BE2C (cell line): ENCODE data around the gene LSM12.
"Not testable (repeated sequence)": the region's sequence is repeated elsewhere in the genome, so short reads cannot be mapped to it uniquely, and the experiment has no call there.

ENCODE experiments used
- DNase-seq: peaks from one replicate; pipeline ENCODE4 v3.0.0-alpha.2; 2020
- H3K27me3 ChIP-seq: fragments of 250-450 bp; sonication (Bioruptor Pico); 2 replicates; pipeline ENCODE4 v1.5.1; 2020; ENCODE audit warnings: mild to moderate bottlenecking
- H3K36me3 ChIP-seq: fragments of 250-450 bp; sonication (Bioruptor Pico); 2 replicates; pipeline ENCODE4 v1.5.1; 2020; ENCODE audit warnings: mild to moderate bottlenecking
- H3K4me1 ChIP-seq: fragments of 250-450 bp; sonication (Bioruptor Pico); 2 replicates; pipeline ENCODE4 v1.5.1; 2020
- H3K4me3 ChIP-seq: 2 replicates; pipeline ENCODE4 v1.5.1; 2011; ENCODE audit warnings: low read depth, low read length
- H3K9me3 ChIP-seq: fragments of 250-450 bp; sonication (Bioruptor Pico); 2 replicates; pipeline ENCODE4 v1.5.1; 2020
- TF ChIP-seq, protein P1 (sequence below): IDR thresholded peaks from 2 replicates; pipeline ENCODE4 v1.5.1; 2012; ENCODE audit warnings: mild to moderate bottlenecking, low read depth, low read length

LSM12 gene

DNA sequence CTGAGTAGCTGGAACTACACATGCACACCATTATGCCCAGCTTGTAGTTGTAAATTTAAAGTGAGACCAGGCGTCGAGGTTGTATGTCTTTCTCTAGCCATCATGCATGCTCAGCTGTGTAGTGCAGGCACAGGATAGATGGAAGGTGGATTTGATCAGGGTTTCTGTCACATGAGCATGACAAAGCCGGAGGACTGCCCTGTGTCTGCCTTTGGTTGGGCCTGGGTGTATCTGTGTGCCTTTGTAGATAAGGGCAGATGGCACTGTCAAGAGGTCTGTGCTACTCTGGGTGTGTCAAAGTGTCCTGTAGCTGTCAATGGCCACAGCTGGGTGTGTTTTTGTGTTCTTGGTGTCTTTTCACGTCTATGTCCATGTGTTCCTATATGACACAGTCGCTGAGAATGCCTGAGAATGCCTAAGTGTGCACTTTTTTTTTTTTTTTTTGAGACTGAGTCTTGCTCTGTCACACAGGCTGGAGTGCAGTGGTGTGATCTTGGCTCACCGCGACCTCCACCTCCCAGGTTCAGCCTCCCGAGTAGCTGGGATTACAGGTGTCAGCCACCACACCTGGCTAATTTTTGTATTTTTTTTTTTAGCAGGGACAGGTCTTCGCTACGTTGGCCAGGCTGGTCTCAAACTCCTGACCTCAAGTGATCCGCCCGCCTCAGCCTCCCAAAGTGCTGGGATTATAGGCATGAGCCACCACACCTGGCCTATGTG is 66.2 kb downstream of the LSM12 start:
- Histone ChIP-seq H3K4me3 (no peak overlapping the region), H3K36me3 (no peaks in the 10 kb centered on the region), H3K9me3 (no peaks in the 10 kb centered on the region), H3K27me3 (peaks cover 11% of the 10 kb centered on the region), H3K4me1 (peaks cover 2% of the 10 kb centered on the region; the same call in 1 of the 2 replicates)
- peak; percentile 48 for DNase-seq
- TF ChIP-seq, protein P1, sequence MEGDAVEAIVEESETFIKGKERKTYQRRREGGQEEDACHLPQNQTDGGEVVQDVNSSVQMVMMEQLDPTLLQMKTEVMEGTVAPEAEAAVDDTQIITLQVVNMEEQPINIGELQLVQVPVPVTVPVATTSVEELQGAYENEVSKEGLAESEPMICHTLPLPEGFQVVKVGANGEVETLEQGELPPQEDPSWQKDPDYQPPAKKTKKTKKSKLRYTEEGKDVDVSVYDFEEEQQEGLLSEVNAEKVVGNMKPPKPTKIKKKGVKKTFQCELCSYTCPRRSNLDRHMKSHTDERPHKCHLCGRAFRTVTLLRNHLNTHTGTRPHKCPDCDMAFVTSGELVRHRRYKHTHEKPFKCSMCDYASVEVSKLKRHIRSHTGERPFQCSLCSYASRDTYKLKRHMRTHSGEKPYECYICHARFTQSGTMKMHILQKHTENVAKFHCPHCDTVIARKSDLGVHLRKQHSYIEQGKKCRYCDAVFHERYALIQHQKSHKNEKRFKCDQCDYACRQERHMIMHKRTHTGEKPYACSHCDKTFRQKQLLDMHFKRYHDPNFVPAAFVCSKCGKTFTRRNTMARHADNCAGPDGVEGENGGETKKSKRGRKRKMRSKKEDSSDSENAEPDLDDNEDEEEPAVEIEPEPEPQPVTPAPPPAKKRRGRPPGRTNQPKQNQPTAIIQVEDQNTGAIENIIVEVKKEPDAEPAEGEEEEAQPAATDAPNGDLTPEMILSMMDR: no peak

DNA sequence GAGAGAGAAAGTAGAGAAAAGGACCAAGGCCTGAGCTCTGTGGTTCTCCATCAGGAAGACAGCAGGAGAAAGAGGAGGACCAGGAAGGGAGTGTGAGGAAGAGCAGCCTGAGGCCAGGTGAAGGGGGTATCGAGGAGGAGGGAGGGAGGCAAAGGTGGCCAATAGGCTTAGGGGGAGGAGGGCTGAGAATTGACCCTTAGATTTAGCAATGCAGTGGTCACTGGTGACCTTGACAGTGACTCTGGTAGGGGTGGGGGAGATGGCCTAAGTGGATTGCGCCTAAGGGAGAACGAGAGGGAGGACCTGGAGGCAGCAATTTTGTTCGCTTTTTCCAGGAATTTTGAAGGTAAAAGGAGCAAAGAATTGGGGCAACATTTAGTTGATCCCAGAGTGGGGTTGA is 67.4 kb downstream of the LSM12 start:
- TF ChIP-seq, protein P1: no peak
- H3K27me3 ChIP-seq: no peaks in the 10 kb centered on the region
- H3K4me1 ChIP-seq: no peaks in the 10 kb centered on the region

DNA sequence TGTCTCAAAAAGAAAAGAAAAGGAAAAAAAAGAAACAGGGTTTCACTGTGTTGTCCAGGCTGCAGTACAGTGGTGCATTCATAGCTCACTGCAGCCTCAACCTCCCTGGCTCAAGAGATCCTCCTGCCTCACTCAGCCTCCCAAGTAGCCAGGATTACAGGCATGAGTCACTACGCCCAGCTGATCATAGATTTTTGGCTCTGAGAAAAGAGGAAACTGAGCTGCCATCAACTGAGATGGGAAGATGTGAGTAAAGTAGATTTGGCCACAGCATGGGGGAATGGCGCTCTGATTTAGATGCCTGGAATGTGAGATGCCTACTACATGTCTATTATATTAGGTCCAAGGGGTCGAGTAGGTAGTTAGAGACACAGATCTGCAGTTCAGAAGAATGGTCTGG is 67.9 kb downstream of the LSM12 start:
- Histone ChIP-seq H3K27me3 (no peaks in the 10 kb centered on the region), H3K4me1 (no peaks in the 10 kb centered on the region), H3K36me3 (no peaks in the 10 kb centered on the region), H3K4me3 (no peak overlapping the region), H3K9me3 (no peaks in the 10 kb centered on the region)
- DNase-seq: no peak
- TF ChIP-seq, protein P1: no peak

More for the DNA sequence above, 67.4 kb downstream of the LSM12 start:
- H3K36me3 ChIP-seq: no peaks in the 10 kb centered on the region
- no peak for DNase-seq
- H3K9me3 ChIP-seq: no peaks in the 10 kb centered on the region
- no peak overlapping the region for H3K4me3 ChIP-seq

DNA sequence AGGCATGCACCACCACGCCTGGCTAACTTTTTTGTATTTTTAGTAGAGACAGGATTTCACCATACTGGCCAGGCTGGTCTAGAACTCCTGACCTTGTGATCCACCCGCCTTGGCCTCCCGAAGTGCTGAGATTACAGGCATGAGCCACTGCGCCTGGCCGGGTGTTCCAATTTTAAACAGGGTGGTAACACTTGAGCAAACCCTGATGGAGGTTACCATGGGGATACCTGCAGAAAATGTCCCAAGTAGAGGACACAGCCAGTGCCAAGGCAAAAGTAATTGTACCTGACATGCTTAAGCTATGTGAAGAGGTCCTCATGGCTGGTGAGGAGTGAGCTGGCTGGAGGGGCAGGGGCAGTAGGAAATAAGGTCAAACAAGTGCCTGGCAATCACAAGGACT is 69.3 kb downstream of the LSM12 start:
- H3K27me3 ChIP-seq, H3K9me3 ChIP-seq, DNase-seq, H3K4me1 ChIP-seq, H3K36me3 ChIP-seq, H3K4me3 ChIP-seq: not testable (repeated sequence)

DNA sequence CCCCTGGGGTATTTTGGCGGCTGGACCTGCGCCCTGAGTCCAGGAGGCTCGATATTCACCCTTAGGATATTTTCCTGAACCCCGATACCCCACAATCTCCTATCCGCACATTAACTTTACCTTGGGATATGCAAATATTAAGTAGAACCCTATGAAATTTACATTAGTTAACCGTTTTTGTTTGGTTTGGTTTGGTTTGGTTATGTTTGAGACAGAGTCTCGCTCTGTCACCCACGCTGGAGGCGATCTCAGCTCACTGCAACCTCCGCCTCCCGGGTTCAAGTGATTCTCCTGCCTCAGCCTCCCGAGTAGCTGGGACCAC is 71.4 kb downstream of the LSM12 start:
- no peaks in the 10 kb centered on the region for H3K4me1 ChIP-seq
- DNase-seq: no peak
- TF ChIP-seq, protein P1: no peak
- H3K27me3 ChIP-seq: no peaks in the 10 kb centered on the region
- H3K9me3 ChIP-seq: no peaks in the 10 kb centered on the region
- peak overlapping the region; percentile 54; the same call in 1 of the 2 replicates for H3K4me3 ChIP-seq
- no peaks in the 10 kb centered on the region for H3K36me3 ChIP-seq

DNA sequence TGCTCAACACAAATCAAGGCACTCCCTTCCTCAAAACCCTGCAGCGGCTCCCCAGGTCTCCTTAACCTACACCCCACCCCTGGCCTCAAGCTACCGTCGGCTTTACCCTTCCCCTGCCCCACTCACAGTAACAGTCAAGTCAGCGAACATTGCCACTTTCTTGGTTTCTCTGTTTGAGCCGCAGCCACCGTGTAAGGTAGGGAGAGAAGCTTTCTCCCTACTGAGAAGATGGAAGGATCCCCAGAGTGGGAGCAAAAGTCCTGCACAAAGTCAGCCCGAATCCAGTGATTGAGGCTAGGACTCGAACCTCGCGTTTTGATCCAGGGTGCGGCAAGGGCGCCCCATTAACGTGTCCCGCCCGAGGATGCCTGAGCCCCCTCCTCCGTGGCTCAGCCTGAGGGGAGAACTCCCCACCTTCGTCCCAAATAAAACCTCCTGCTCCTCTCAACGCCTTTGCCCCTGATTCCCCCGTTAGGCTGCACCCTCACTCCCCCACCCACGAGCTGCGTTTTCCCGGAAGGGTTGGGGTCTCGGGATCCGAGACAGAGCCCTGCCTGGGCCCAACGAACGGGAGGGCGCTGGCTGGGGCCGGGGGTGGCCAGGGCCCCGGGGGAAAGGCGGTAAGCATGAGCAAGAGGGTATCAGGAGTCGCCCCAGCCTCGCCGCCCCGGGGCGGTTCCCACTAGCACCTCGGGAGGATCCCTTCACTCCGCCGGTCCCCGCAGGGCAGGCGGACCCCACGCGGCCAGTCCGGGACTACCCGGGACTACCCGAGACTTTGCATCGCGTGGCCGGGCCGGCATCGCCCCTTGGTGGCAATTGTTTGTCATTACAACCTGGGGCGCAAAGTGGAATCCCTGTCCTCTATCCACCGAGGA is 72.0 kb downstream of the LSM12 start:
- Histone ChIP-seq H3K9me3 (no peaks in the 10 kb centered on the region), H3K27me3 (no peaks in the 10 kb centered on the region), H3K4me3 (peak overlapping the region; percentile 54), H3K36me3 (no peaks in the 10 kb centered on the region), H3K4me1 (no peaks in the 10 kb centered on the region)
- DNase-seq: peak; percentile 85
- TF ChIP-seq, protein P1: peak; percentile 89
